Muscle of leg (tissue), 11 donors: ENCODE measurements around the gene FAM53A. TPM values are rescaled to one million over a fixed set of nuclear protein-coding genes. Genes with fewer than 3 reads are reported as not detected.
A peak's percentile ranks its signal among the peaks of the same experiment; 100 is the strongest.

Experiments used
- DNase-seq: peaks from one replicate; pipeline ENCODE4 v3.0.0; 2013
- H3K27ac ChIP-seq: one replicate; pipeline ENCODE4 v1.5.1; 2013; ENCODE audit warnings: mild to moderate bottlenecking, low read length, control low read depth
- H3K27me3 ChIP-seq: one replicate; pipeline ENCODE4 v1.6.1; 2013; ENCODE audit warnings: low read length; ENCODE audit not compliant: control insufficient read depth, insufficient read depth
- H3K36me3 ChIP-seq: one replicate; pipeline ENCODE4 v1.6.1; 2013; ENCODE audit warnings: low read length; ENCODE audit not compliant: control insufficient read depth, insufficient read depth
- H3K4me1 ChIP-seq: one replicate; pipeline ENCODE4 v1.6.1; 2013; ENCODE audit warnings: low read length; ENCODE audit not compliant: control insufficient read depth, insufficient read depth
- H3K4me3 ChIP-seq: one replicate; pipeline ENCODE4 v1.5.1; 2013; ENCODE audit warnings: low read length, control low read depth
- H3K9me3 ChIP-seq: replicated peaks from 2 replicates; pipeline ENCODE4 v1.6.1; 2013; ENCODE audit warnings: low read depth, low read length; ENCODE audit not compliant: control insufficient read depth
- WGBS: methylation state at CpG from one replicate; pipeline ENCODE4 v1.1.5; 2013; ENCODE audit warnings: missing lambda C conversion rate; ENCODE audit not compliant: insufficient coverage; 5-methylcytosine and 5-hydroxymethylcytosine counted together
- polyA plus RNA-seq, 8 donors: library from polyadenylated mRNA; unstranded; fragments of 120-200 nt; gene quantifications; one replicate each; pipeline versions ENCODE4 v1.2.1 to v1.2.3, GENCODE V29; 2013; ENCODE audit warnings: inconsistent platforms in 1 of 8, low replicate concordance in 1 of 8; ENCODE audit not compliant: insufficient read length in 8 of 8, insufficient read depth in 1 of 8
- total RNA-seq: library from RNA; stranded (reverse); fragments of 120-200 nt; gene quantifications from one replicate; pipeline ENCODE4 v1.2.4, GENCODE V29; 2013

Gene FAM53A
- total and polyA plus RNA-seq, 9 donors: 1.2 to 2.4 (median 1.5) TPM

DNA sequence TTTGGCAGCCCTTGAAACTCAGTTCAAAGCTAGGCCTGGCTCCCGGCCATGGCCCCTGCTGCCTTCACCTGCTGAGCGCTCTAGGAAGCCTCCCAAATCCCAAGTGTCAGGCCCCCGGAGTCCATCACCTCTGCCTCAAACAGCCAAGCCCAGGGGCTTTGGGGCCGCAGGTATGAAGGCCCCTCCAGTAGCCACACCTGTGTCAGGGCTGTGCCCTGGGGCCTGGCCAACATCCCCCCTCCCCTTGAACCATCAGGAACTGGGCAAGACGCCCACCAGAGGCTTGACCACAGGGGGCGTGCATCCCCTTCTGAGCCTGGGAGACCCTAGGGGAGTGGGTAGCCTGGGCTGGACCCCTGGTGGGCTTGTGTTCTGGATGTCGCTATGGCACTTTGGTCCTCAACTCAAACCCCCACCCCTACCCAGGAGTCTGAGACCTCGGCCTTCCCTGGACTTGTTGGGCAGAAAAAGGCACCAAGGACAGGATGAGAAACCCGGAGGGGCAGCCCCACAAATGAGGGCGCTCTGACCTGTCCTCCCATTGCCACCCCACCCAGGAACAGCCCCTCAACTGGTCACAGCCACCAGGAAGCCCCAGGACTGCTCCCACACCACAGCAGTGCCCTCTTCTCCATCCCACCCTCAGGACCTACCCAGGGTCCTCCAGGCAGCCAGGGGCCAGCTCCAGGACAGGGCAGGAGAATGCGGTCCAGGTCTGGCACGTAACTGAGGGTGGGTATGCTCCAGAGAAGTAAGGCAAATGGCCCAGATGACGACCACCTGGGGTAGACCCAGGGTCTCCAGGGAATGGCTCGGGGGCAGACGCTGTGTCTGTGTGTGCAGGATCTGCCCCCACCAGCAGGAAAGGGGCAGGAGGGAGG, 32.2 kb upstream of the FAM53A start:
- no peaks in the 10 kb centered on the region for H3K27me3 ChIP-seq
- no peak overlapping the region for H3K4me3 ChIP-seq
- no peak overlapping the region for H3K27ac ChIP-seq
- WGBS: 66% methylated on average over 8 of the region's 15 CpGs
- H3K9me3 ChIP-seq: no peaks in the 10 kb centered on the region
- H3K4me1 ChIP-seq: peaks cover 19% of the 10 kb centered on the region
- peaks cover 18% of the 10 kb centered on the region for H3K36me3 ChIP-seq
- DNase-seq: no peak

DNA sequence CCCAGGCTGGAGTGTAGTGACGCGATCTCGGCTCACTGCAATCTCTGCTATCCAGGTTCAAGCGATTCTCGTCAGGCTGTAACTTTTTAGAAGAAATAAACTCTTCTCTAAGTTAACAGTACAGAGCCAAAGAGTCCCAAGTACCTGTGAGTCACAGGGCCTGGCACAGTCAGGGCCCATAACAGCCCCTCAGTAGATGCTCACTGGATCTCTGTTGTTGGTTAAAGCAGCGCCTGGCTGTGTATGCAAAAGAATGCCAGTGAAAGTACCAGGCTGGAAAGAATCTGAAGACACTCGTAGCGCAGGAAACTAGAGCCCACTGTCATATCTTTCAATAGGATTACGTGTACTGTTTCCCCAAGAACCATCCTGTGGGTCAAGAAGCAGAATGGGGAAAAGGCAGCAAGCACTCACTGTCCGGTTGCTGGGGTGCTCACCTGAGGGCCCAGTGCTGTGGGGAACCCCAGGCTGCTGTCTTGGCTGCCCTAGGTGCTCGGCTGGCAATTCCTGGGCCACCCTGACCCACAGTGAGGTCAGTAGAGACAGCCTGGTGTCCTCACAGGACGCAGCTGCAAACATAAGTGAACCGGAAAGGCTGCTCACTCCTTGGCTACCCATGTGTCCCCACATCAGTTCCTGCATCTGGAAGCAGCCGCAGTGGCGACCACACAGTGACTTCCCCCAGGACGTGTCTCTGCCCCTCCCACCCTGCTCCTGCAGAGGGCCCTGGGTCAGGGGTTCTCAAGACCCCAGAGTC, 31.1 kb upstream of the FAM53A start:
- Histone ChIP-seq H3K4me3 (no peak overlapping the region), H3K27ac (peak overlapping the region; percentile 42), H3K27me3 (no peaks in the 10 kb centered on the region), H3K9me3 (no peaks in the 10 kb centered on the region), H3K4me1 (peaks cover 28% of the 10 kb centered on the region), H3K36me3 (peaks cover 19% of the 10 kb centered on the region)
- peak; percentile 39 for DNase-seq
- WGBS: 71% methylated on average over 12 of the region's 16 CpGs

DNA sequence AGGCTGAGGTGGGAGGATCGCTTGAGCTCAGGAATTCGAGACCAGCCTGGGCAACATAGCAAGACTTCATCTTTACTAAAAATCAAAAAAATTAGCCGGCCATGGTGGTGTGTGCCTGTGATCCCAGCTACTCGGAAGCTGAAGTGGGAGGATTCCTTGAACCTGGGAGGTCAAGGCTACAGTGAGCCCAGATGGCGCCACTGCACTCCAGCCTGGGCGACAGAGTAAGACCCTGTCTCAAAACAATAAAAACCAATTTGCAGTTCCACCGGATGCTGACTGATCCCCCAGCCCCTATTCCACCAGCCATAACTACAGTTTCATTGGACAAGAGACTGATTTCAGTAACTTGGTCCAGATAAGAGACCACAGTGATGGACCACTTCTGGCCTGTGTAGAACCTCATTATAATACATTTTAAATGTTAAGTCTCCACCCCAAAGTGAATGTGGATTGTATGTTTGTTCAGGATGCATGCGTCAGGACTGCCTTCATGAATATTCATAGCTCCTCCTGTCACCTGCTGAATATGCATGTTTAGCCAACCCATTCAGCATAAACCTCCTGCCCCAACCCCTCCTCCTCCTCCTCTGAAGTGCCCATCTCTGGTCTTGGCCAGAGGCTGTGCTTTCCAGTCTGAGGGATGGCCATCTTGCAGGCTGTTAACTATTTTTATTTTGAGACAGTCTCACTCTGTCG, 30.3 kb upstream of the FAM53A start:
- WGBS: 42% methylated on average over 3 of the region's 9 CpGs
- H3K9me3 ChIP-seq: no peaks in the 10 kb centered on the region
- no peaks in the 10 kb centered on the region for H3K27me3 ChIP-seq
- H3K36me3 ChIP-seq: peaks cover 25% of the 10 kb centered on the region
- H3K4me3 ChIP-seq: no peak overlapping the region
- peaks cover 22% of the 10 kb centered on the region for H3K4me1 ChIP-seq
- H3K27ac ChIP-seq: no peak overlapping the region
- no peak for DNase-seq

DNA sequence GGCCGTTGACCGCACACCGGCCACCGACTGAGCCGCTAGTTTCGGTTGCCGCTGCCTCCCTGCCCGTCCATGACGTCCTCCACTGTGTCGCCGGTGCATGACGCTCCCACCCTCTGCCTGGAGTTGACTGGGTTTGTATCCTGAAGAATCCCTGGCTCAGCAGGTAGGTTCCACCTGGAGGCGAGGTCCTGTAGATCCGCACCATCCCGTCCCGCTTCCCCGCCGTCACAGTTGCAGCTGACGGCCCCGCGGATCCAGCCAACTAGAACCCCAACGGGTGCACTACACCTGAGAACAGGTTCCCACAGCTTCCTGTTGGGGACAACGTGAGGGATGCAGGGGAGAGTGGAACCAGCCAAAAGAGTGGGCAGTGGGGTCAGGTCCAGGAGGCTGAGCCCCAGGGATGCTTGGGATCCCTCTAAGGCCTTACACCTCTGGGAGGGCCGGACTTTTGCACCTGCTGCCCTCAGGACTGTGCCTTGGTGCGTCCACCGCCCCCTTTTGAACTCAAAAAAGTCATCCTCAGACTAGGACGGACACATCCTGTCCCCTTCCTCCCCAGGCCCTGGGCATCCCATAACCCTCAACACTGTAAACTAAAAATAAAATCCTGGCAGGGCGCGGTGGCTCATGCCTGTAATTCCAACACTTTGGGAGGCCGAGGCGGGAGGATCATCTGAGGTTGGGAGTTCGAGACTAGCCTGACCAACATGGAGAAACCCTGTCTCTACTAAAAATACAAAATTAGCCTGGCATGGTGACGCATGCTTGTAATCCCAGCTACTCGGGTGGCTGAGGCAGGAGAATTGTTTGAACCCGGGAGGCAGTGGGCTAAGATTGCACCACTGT, 29.1 kb upstream of the FAM53A start:
- Histone ChIP-seq H3K4me3 (peak overlapping the region; percentile 62), H3K9me3 (no peaks in the 10 kb centered on the region), H3K27ac (peak overlapping the region; percentile 83), H3K4me1 (peaks cover 18% of the 10 kb centered on the region), H3K36me3 (peaks cover 23% of the 10 kb centered on the region), H3K27me3 (no peaks in the 10 kb centered on the region)
- 14% methylated on average over 20 of the region's 35 CpGs for WGBS
- DNase-seq: no peak

DNA sequence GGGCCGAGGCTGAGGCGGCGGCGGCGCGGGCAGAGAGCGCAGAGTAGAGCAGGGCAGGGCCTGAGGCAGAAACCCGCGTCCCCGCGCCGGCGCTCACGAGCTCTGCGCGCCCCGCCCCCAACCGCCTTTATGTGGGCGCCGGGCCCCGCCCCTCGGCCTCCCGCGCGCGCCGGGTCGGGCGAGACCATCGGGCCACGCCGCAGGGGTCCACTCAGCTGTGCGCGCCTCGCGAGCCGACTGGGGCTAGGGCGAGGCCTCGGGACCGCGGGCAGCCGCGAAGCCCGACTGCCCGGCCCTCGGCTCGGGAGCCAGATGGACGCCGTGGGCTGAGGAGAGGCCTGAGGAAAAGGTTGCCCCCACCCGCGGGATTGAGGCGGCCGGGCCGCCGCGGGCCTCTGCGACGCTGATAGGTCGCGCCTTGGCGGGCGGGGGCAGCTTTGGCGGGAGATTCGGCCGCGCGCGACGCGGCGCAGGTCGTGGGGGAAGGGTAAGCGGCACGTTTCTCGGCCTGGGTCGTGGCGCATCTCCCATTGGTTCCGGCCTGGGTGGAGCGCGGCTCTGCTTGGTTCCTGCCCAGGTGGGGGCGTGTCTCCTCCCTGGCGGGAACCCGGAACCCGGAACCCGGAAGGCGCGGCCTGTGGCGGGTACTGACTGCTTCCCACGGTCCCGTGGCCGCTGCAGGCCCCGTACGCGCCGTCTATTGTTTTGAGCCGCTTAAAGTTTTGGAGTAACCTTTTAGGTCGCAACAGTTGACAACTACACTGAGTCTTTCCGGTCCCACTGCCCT, 28.3 kb upstream of the FAM53A start, which contains the start of gene SLBP:
Gene SLBP, minus strand, starts transcription at position 104 of the 787 bp plus-strand sequence. CDS start 131 bp downstream, outside the sequence.
- peak; percentile 95 for DNase-seq
- no peaks in the 10 kb centered on the region for H3K9me3 ChIP-seq
- H3K27ac ChIP-seq: peak within 1 kb of the TSS; percentile 83
- H3K27me3 ChIP-seq: no peaks in the 10 kb centered on the region
- peak within 1 kb of the TSS; percentile 62 for H3K4me3 ChIP-seq
- under 1% methylated on average over 97 of the region's 98 CpGs for WGBS
- peaks cover 15% of the 10 kb centered on the region for H3K36me3 ChIP-seq
- peaks cover 18% of the 10 kb centered on the region for H3K4me1 ChIP-seq

DNA sequence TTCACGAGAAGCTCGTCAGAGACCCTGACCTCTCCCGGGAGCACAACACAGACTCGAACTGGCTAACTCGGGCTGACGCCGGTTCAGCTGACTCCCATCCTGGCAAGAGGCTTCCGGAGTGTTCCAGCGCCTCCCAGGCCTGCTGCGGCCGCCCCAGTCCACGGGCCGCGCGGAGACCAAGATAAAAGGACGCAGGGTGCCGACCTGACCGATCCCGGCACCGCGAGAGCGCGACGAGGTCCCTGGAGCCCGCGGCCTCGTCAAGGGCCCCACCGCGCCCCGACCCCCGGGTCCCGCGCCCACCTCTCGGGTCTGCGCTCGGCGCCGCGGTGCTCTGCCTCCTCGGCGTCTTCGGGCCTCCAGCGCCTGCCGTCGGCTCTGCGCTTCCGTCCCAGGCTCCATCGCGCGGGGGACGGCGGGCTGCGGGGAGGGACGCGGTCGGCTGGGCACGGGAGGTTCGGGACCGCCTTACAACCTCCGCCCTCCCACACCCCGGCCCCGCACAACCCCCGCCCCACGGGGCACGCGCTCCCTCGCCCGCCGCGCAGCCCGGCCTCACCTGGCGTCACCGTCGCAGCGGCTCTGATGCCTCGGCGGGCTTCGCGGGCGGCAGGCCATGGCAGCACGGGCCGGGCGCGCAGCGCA, 27.6 kb upstream of the FAM53A start:
- Histone ChIP-seq H3K36me3 (peaks cover 15% of the 10 kb centered on the region), H3K4me3 (peak overlapping the region; percentile 49), H3K4me1 (peaks cover 18% of the 10 kb centered on the region), H3K27me3 (no peaks in the 10 kb centered on the region), H3K9me3 (no peaks in the 10 kb centered on the region), H3K27ac (peak overlapping the region; percentile 72)
- under 1% methylated on average over 78 of the region's 85 CpGs for WGBS
- peak; percentile 73 for DNase-seq

DNA sequence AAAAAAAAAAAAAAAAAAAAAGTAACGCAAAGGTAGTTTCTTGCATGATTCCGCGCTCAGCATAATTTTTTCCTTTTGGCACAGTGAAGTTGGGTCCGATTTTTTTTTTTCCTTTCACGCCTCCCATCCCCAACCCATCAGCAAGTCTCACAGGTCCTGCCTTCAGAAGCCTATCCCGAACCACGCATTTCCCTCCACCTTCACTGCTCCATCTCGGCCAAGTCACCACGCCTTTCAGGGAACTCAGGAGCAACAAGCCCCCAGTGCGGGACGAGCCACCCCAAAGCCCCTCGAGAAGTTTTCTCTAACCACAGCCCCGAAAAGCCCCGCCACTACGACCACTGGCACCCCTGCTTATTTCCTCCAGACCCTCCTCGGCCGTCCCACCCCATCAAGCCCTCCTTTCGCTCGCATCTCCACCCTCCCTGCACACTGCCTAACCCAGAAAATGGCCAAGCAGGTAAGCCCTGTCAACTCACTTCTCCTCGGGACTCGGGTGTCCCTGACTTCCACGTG, 27.0 kb upstream of the FAM53A start:
- no peaks in the 10 kb centered on the region for H3K27me3 ChIP-seq
- H3K4me1 ChIP-seq: peaks cover 18% of the 10 kb centered on the region
- peak overlapping the region; percentile 72 for H3K27ac ChIP-seq
- no peaks in the 10 kb centered on the region for H3K9me3 ChIP-seq
- 8% methylated on average over 20 of the region's 22 CpGs for WGBS
- H3K4me3 ChIP-seq: peak overlapping the region; percentile 49
- peaks cover 17% of the 10 kb centered on the region for H3K36me3 ChIP-seq
- DNase-seq: no peak

DNA sequence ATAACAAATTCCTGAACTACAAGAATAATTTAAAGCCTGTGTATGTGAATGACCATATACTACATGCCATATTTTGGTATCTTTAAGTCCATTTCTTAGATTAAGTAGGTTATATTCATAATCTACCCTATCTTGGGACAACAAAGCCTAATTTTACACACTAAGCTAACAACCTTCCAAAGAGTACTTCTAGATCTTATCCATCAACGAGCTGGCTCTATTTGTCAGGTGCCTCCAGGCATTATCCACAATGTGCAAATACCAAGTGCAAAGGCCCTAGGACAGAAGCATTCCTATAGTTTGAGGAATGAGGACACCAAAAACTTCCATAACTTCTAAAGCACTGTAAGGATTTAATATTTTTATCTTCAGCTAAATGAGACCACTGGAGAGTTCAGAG, 24.5 kb upstream of the FAM53A start:
- no CpG with 5 or more reads among the region's 1 CpG for WGBS
- no peak overlapping the region for H3K4me3 ChIP-seq
- H3K9me3 ChIP-seq: no peaks in the 10 kb centered on the region
- peaks cover 18% of the 10 kb centered on the region for H3K4me1 ChIP-seq
- H3K27me3 ChIP-seq: no peaks in the 10 kb centered on the region
- peaks cover 20% of the 10 kb centered on the region for H3K36me3 ChIP-seq
- DNase-seq: no peak
- no peak overlapping the region for H3K27ac ChIP-seq
